K562 (cell line): Measurements from ENCODE around the gene SAPCD1. TPM values are rescaled to one million over a fixed set of nuclear protein-coding genes. Genes with fewer than 3 reads are reported as not detected.
A peak's percentile ranks its signal among the peaks of the same experiment; 100 is the strongest.

Experiments used
- ELK3 ChIP-seq: fragments of 450-650 bp; formaldehyde crosslinking; IDR thresholded peaks from 2 replicates; pipeline ENCODE4 v1.4.0; 2020; ENCODE audit warnings: mild to moderate bottlenecking
- EWSR1 ChIP-seq: fragments of 450-650 bp; IDR thresholded peaks from 2 replicates; pipeline ENCODE4 v1.6.1; 2018; ENCODE audit warnings: borderline replicate concordance, mild to moderate bottlenecking, low read depth, moderate library complexity; ENCODE audit not compliant: partially characterized antibody
- MYC ChIP-seq, 2 experiments: fragments of 250-450 bp in 1 of 2; sonication (Bioruptor Pico) in 1 of 2; IDR thresholded peaks; 2 replicates each; pipeline versions ENCODE4 v1.5.1 to v1.6.1; 2012 to 2021; ENCODE audit warnings: low read depth in 2 of 2, borderline replicate concordance in 1 of 2, improper control_type of control experiment in 1 of 2, low read length in 1 of 2, mild to moderate bottlenecking in 1 of 2, moderate library complexity in 1 of 2
- NCOA1 ChIP-seq: fragments of 450-650 bp; IDR thresholded peaks from 2 replicates; pipeline ENCODE4 v1.6.1; 2016; ENCODE audit warnings: low read depth
- NFXL1 ChIP-seq: fragments of 450-650 bp; formaldehyde crosslinking; IDR thresholded peaks from 2 replicates; pipeline ENCODE4 v1.4.0; 2021; ENCODE audit warnings: mild to moderate bottlenecking
- RUNX1 ChIP-seq: sonication (generic); IDR thresholded peaks from 2 replicates; pipeline ENCODE4 v1.6.1; 2016; ENCODE audit warnings: antibody characterized with exemption, low read depth
- SMARCA4 ChIP-seq: fragments of 450-650 bp; IDR thresholded peaks from 2 replicates; pipeline ENCODE4 v1.6.1; 2016
- ZBTB5 ChIP-seq: fragments of 450-650 bp; IDR thresholded peaks from 2 replicates; pipeline ENCODE4 v1.6.1; 2017; ENCODE audit warnings: antibody characterized with exemption
- ZC3H8 ChIP-seq: fragments of 450-650 bp; IDR thresholded peaks from 2 replicates; pipeline ENCODE4 v1.6.1; 2017
- ZMIZ1 ChIP-seq, 2 experiments: fragments of 150-350 bp in 1 of 2; IDR thresholded peaks; 2 replicates each; pipeline ENCODE4 v1.6.1; 2012 to 2016; ENCODE audit warnings: low read depth in 2 of 2, low read length in 2 of 2, mild to moderate bottlenecking in 1 of 2, moderate library complexity in 1 of 2
- polyA plus RNA-seq, 8 experiments: library from polyadenylated mRNA; depleted of rRNA in 4 of 8; stranded (reverse) in 5 of 8; unstranded in 3 of 8; fragments of >200 nt; fragmentation: Nextera tagmentation in 2 of 8; fragmentation: Illumina TruSeq in 1 of 8; extraction: Ambion mirVana in 2 of 8; extraction: Trizol in 1 of 8; gene quantifications; 2 replicates each; pipeline versions ENCODE4 v1.2.1 to v1.2.3, GENCODE V29; 2011 to 2014; ENCODE audit warnings: inconsistent platforms in 1 of 8, missing spikeins in 1 of 8
- total RNA-seq, 7 experiments: library from RNA; depleted of rRNA in 6 of 7; stranded (reverse); fragments of >200 nt in 6 of 7; fragmentation: Illumina TruSeq in 2 of 7; extraction: Trizol in 2 of 7; gene quantifications; 2 replicates each; pipeline versions ENCODE4 v1.2.1 to v1.2.3, GENCODE V29; 2011 to 2021; ENCODE audit warnings: low replicate concordance in 1 of 7
- TF ChIP-seq, protein P1 (sequence below), 2 experiments: fragments of 450-650 bp in 1 of 2; sonication (generic) in 1 of 2; formaldehyde crosslinking in 1 of 2; IDR thresholded peaks; 2 replicates each; pipeline versions ENCODE4 v1.7.1 to v1.9.0; 2016 to 2022; ENCODE audit warnings: inconsistent platforms in 1 of 2, mild to moderate bottlenecking in 1 of 2, missing genetic modification reagents in 1 of 2

Gene SAPCD1
- total and polyA plus RNA-seq, 9 of the 15 experiments (the other 6 are each of a cell fraction or from before 2014, with no cell fraction given) = 2.6 to 30.2 (median 7.4) TPM

- TF ChIP-seq NCOA1 = no peak
- no peak for TF ChIP-seq ELK3 (CRISPR knock-in tag)
- TF ChIP-seq, protein P1, sequence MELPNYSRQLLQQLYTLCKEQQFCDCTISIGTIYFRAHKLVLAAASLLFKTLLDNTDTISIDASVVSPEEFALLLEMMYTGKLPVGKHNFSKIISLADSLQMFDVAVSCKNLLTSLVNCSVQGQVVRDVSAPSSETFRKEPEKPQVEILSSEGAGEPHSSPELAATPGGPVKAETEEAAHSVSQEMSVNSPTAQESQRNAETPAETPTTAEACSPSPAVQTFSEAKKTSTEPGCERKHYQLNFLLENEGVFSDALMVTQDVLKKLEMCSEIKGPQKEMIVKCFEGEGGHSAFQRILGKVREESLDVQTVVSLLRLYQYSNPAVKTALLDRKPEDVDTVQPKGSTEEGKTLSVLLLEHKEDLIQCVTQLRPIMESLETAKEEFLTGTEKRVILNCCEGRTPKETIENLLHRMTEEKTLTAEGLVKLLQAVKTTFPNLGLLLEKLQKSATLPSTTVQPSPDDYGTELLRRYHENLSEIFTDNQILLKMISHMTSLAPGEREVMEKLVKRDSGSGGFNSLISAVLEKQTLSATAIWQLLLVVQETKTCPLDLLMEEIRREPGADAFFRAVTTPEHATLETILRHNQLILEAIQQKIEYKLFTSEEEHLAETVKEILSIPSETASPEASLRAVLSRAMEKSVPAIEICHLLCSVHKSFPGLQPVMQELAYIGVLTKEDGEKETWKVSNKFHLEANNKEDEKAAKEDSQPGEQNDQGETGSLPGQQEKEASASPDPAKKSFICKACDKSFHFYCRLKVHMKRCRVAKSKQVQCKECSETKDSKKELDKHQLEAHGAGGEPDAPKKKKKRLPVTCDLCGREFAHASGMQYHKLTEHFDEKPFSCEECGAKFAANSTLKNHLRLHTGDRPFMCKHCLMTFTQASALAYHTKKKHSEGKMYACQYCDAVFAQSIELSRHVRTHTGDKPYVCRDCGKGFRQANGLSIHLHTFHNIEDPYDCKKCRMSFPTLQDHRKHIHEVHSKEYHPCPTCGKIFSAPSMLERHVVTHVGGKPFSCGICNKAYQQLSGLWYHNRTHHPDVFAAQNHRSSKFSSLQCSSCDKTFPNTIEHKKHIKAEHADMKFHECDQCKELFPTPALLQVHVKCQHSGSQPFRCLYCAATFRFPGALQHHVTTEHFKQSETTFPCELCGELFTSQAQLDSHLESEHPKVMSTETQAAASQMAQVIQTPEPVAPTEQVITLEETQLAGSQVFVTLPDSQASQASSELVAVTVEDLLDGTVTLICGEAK (IDR thresholded peaks at IDR 0.05) = peak; percentile 36; the same call in 1 of the 2 replicates
- TF ChIP-seq, protein P1 (CRISPR knock-in tag; IDR thresholded peaks at IDR 0.05) = no peak
- TF ChIP-seq SMARCA4 = peak; percentile 87
- TF ChIP-seq MYC (IDR thresholded peaks at IDR 0.05; ENCODE audit: low read depth, low read length) = peak; percentile 14; the same call in 1 of the 2 replicates
- TF ChIP-seq MYC (CRISPR knock-in tag; IDR thresholded peaks at IDR 0.05; ENCODE audit: borderline replicate concordance, low read depth) = no peak
- no peak for TF ChIP-seq NFXL1 (CRISPR knock-in tag)
- no peak for TF ChIP-seq EWSR1
- TF ChIP-seq ZBTB5 = no peak
- no peak for TF ChIP-seq RUNX1
- no peak for TF ChIP-seq ZMIZ1 (IDR thresholded peaks at IDR 0.05; ENCODE audit: low read depth in 2 of 2, low read length in 2 of 2)
- TF ChIP-seq ZC3H8 = no peak
These were observed 31.9 kb downstream of the SAPCD1 start (continued) for GRCh38 chr6:31794294-31794865.
